Eye (tissue), 1 donor: Measurements from ENCODE around the gene ZNF780B.

Experiments
- DNase-seq: peaks from one replicate; pipeline ENCODE4 v3.0.0-alpha.2; 2015

ZNF780B gene

GRCh38 chr19:40035996-40036395 lies 20.0 kb downstream of the ZNF780B start:
- DNase-seq: no peak

- DNase-seq: no peak
Observed at GRCh38 chr19:40033989-40034560, 22.0 kb downstream of the ZNF780B start.

GRCh38 chr19:40026597-40026970 lies 29.4 kb downstream of the ZNF780B start:
- no peak for DNase-seq

- no peak for DNase-seq
Observed at GRCh38 chr19:40025938-40026596, 30.0 kb downstream of the ZNF780B start.

- DNase-seq: no peak
Observed at GRCh38 chr19:40023969-40024368, 32.1 kb downstream of the ZNF780B start.

- DNase-seq: no peak
Observed at GRCh38 chr19:40013991-40014390, 42.0 kb downstream of the ZNF780B start.

GRCh38 chr19:40009674-40010073 lies 46.4 kb downstream of the ZNF780B start:
- no peak for DNase-seq

- DNase-seq: no peak
Observed at GRCh38 chr19:40006273-40006691, 49.7 kb downstream of the ZNF780B start.

- DNase-seq: no peak
Observed at GRCh38 chr19:40005691-40006272, 50.2 kb downstream of the ZNF780B start.

- no peak for DNase-seq
Observed at GRCh38 chr19:39998501-39998900, 57.5 kb downstream of the ZNF780B start.

- DNase-seq: no peak
Observed at GRCh38 chr19:39997638-39998216, 58.3 kb downstream of the ZNF780B start.

GRCh38 chr19:39996811-39997637 lies 59.0 kb downstream of the ZNF780B start, which contains the start of gene ZNF546:
ZNF546 (plus strand) TSS chr19:39997060; CDS start chr19:39998327, 1,267 bp downstream.
- DNase-seq: peak; percentile 97

- DNase-seq: no peak
Observed at GRCh38 chr19:39996218-39996810, 59.7 kb downstream of the ZNF780B start.

- peak; percentile 11 for DNase-seq
Observed at GRCh38 chr19:39995794-39996193, 60.2 kb downstream of the ZNF780B start.

- no peak for DNase-seq
Observed at GRCh38 chr19:39994361-39994760, 61.7 kb downstream of the ZNF780B start.

GRCh38 chr19:39993605-39994004 lies 62.4 kb downstream of the ZNF780B start:
- DNase-seq: no peak

- DNase-seq: no peak
Observed at GRCh38 chr19:39987596-39987995, 68.4 kb downstream of the ZNF780B start.

- DNase-seq: no peak
Observed at GRCh38 chr19:39987167-39987566, 68.9 kb downstream of the ZNF780B start.

GRCh38 chr19:39986643-39987042 lies 69.4 kb downstream of the ZNF780B start:
- DNase-seq: peak; percentile 4

GRCh38 chr19:39983695-39984300 lies 72.2 kb downstream of the ZNF780B start:
- DNase-seq: no peak

- DNase-seq: no peak
Observed at GRCh38 chr19:39982883-39983282, 73.1 kb downstream of the ZNF780B start.
